Measurements from ENCODE around the gene CABCOCO1.

CABCOCO1 gene

DNA sequence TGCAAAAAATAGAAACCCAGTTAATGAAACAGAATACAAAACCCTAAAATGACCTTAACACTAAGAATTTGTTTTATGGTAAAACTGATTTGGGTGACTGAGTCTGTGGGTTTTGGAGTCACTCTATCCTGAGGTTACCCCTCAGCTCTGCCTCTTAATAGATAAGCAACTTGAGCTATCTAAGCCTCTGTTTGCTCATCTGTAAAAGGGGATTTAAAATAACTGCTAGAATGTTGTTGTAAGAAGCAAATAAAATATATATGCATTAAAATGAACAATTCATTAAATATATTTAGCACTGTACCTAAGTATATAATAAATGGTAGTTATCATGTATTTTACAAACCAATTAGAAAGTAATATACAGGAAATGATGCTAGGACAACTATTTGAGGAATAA is 115.4 kb downstream of the CABCOCO1 start:
- Histone ChIP-seq H3K9me3 (ENCODE audit: insufficient read depth, low read depth, low read length) (no peaks in the 10 kb centered on the region), H3K4me1 (ENCODE audit: insufficient read depth, low read length) (no peaks in the 10 kb centered on the region), H3K36me3 (ENCODE audit: insufficient read depth, low read length) (no peaks in the 10 kb centered on the region), H3K4me3 (ENCODE audit: low read length) (no peak overlapping the region), H3K9ac (ENCODE audit: low read depth, low read length) (no peak overlapping the region), H3K27me3 (ENCODE audit: insufficient read depth, low read length) (no peaks in the 10 kb centered on the region), H3K27ac (ENCODE audit: low read depth, low read length) (no peak overlapping the region)

- Histone ChIP-seq H3K27ac (ENCODE audit: low read depth, low read length) (no peak overlapping the region), H3K36me3 (ENCODE audit: insufficient read depth, low read length) (no peaks in the 10 kb centered on the region), H3K9me3 (ENCODE audit: insufficient read depth, low read depth, low read length) (no peaks in the 10 kb centered on the region), H3K9ac (ENCODE audit: low read depth, low read length) (no peak overlapping the region), H3K4me1 (ENCODE audit: insufficient read depth, low read length) (no peaks in the 10 kb centered on the region), H3K4me3 (ENCODE audit: low read length) (no peak overlapping the region), H3K27me3 (ENCODE audit: insufficient read depth, low read length) (no peaks in the 10 kb centered on the region)
- WGBS, result 91% methylated on average over 6 of the region's 6 CpGs
Observed at GRCh38 chr10:61779276-61779675, 116.5 kb downstream of the CABCOCO1 start.

DNA sequence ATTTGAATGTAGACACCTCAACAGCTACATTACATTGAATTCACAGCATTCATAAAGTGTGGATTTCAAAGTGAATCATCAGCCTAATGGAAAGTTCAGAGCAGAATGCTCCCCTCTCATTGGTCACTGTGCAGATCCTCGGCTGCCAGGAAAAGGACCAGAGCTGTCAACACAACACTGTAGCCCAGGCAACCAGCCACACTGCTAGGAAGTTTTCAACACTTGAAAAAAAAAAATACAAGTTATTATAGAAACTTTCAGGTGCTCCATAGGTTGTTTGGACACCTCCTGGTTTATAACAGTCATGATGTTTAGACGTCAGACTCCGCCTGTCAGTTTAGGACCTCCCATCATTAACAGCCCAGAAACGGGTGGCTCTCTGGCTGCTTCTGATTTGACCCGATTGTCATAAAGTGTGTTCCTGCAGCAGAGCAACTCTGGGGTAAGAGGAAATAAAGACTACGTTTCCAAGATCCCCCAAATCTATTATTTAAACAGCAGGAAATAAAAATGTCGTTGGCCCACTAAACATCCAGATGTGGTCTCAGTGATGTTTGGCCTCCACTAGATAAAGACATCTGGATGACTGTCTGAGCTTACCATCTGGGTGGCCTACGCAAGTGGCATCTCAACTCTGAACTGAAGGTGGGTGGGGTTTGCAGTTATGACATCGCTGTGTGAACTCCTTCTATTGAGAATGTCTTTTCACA is 117.4 kb downstream of the CABCOCO1 start:
- Histone ChIP-seq H3K4me3 (ENCODE audit: low read length) (no peak overlapping the region), H3K4me1 (ENCODE audit: insufficient read depth, low read length) (no peaks in the 10 kb centered on the region), H3K27me3 (ENCODE audit: insufficient read depth, low read length) (no peaks in the 10 kb centered on the region), H3K36me3 (ENCODE audit: insufficient read depth, low read length) (no peaks in the 10 kb centered on the region), H3K9ac (ENCODE audit: low read depth, low read length) (no peak overlapping the region), H3K9me3 (ENCODE audit: insufficient read depth, low read depth, low read length) (no peaks in the 10 kb centered on the region), H3K27ac (ENCODE audit: low read depth, low read length) (no peak overlapping the region)
- 93% methylated on average over 9 of the region's 9 CpGs for WGBS

GRCh38 chr10:61780732-61781131 is 118.0 kb downstream of the CABCOCO1 start:
- Histone ChIP-seq H3K36me3 (ENCODE audit: insufficient read depth, low read length) (no peaks in the 10 kb centered on the region), H3K9ac (ENCODE audit: low read depth, low read length) (no peak overlapping the region), H3K27me3 (ENCODE audit: insufficient read depth, low read length) (no peaks in the 10 kb centered on the region), H3K9me3 (ENCODE audit: insufficient read depth, low read depth, low read length) (no peaks in the 10 kb centered on the region), H3K27ac (ENCODE audit: low read depth, low read length) (no peak overlapping the region), H3K4me3 (ENCODE audit: low read length) (no peak overlapping the region), H3K4me1 (ENCODE audit: insufficient read depth, low read length) (no peaks in the 10 kb centered on the region)

- Histone ChIP-seq H3K9me3 (ENCODE audit: insufficient read depth, low read depth, low read length) (no peaks in the 10 kb centered on the region), H3K4me1 (ENCODE audit: insufficient read depth, low read length) (no peaks in the 10 kb centered on the region), H3K4me3 (ENCODE audit: low read length) (no peak overlapping the region), H3K27ac (ENCODE audit: low read depth, low read length) (no peak overlapping the region), H3K9ac (ENCODE audit: low read depth, low read length) (no peak overlapping the region), H3K27me3 (ENCODE audit: insufficient read depth, low read length) (no peaks in the 10 kb centered on the region), H3K36me3 (ENCODE audit: insufficient read depth, low read length) (no peaks in the 10 kb centered on the region)
Observed at GRCh38 chr10:61781969-61782403, 119.3 kb downstream of the CABCOCO1 start.

GRCh38 chr10:61784354-61785133 is 121.8 kb downstream of the CABCOCO1 start:
- no peaks in the 10 kb centered on the region for H3K36me3 ChIP-seq (ENCODE audit: insufficient read depth, low read length)
- 88% methylated on average over 9 of the region's 9 CpGs for WGBS
- H3K27me3 ChIP-seq (ENCODE audit: insufficient read depth, low read length), result no peaks in the 10 kb centered on the region
- H3K27ac ChIP-seq (ENCODE audit: low read depth, low read length), result no peak overlapping the region
- H3K4me3 ChIP-seq (ENCODE audit: low read length), result no peak overlapping the region
- no peaks in the 10 kb centered on the region for H3K9me3 ChIP-seq (ENCODE audit: insufficient read depth, low read depth, low read length)
- H3K9ac ChIP-seq (ENCODE audit: low read depth, low read length), result no peak overlapping the region
- H3K4me1 ChIP-seq (ENCODE audit: insufficient read depth, low read length), result no peaks in the 10 kb centered on the region

DNA sequence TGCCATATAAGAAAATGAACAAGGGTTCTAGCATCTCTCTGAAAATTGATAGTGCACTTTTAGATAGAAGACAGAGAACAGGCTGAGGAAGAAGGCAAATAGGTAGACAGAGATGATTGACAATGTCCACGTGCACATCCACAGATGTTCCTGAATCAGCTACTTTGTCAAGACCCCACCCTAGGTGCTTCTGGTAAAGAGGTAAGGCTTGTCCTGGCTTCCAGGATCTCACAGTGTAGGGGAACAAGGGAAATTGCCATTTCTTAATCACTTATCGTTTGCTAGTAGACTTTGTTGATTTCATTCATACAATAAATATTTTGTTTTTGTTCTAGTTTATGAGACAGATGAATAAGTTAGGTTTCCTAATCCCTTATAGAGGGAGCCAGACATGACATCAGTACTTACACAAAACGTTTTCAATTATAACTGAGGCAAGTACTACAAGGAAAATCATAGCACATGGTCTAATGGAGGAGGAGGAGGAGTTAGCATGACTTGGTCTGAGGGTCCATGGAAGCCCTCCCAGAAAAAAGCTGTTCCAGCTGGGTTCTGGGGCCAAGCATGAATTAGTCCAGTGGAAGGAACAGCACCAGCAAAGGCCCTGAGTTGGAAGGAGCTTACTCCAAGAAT is 122.9 kb downstream of the CABCOCO1 start:
- Histone ChIP-seq H3K9me3 (ENCODE audit: insufficient read depth, low read depth, low read length) (no peaks in the 10 kb centered on the region), H3K4me3 (ENCODE audit: low read length) (no peak overlapping the region), H3K36me3 (ENCODE audit: insufficient read depth, low read length) (no peaks in the 10 kb centered on the region), H3K4me1 (ENCODE audit: insufficient read depth, low read length) (no peaks in the 10 kb centered on the region), H3K27ac (ENCODE audit: low read depth, low read length) (no peak overlapping the region), H3K27me3 (ENCODE audit: insufficient read depth, low read length) (no peaks in the 10 kb centered on the region), H3K9ac (ENCODE audit: low read depth, low read length) (no peak overlapping the region)
- WGBS, result 95% methylated on average over 1 of the region's 3 CpGs

- no peak overlapping the region for H3K27ac ChIP-seq (ENCODE audit: low read depth, low read length)
- H3K27me3 ChIP-seq (ENCODE audit: insufficient read depth, low read length), result no peaks in the 10 kb centered on the region
- WGBS, result 83% methylated on average over 4 of the region's 4 CpGs
- H3K36me3 ChIP-seq (ENCODE audit: insufficient read depth, low read length), result no peaks in the 10 kb centered on the region
- H3K4me3 ChIP-seq (ENCODE audit: low read length), result no peak overlapping the region
- H3K9me3 ChIP-seq (ENCODE audit: insufficient read depth, low read depth, low read length), result no peaks in the 10 kb centered on the region
- H3K9ac ChIP-seq (ENCODE audit: low read depth, low read length), result no peak overlapping the region
- H3K4me1 ChIP-seq (ENCODE audit: insufficient read depth, low read length), result no peaks in the 10 kb centered on the region
Observed at GRCh38 chr10:61786728-61787127, 124.0 kb downstream of the CABCOCO1 start.

DNA sequence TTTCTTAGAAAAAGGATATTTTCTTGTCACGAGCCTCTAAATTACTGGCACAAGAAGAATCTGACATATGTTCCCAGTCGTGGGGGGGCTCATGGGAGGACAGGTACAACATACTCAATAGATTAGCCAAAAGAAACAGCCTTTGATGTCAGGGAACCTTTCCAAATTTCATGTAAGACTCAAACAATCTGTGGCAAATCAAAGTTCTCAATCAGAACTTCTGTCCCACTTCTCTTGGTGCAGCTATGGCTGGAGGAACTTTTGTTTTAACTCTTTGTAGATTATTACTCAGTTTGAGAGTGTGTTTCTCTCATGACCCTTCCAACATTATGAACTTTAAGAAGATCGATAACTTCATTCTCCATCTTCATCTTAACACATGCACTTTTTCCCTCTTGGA is 124.4 kb downstream of the CABCOCO1 start:
- Histone ChIP-seq H3K9ac (ENCODE audit: low read depth, low read length) (no peak overlapping the region), H3K27me3 (ENCODE audit: insufficient read depth, low read length) (no peaks in the 10 kb centered on the region), H3K36me3 (ENCODE audit: insufficient read depth, low read length) (no peaks in the 10 kb centered on the region), H3K4me3 (ENCODE audit: low read length) (no peak overlapping the region), H3K9me3 (ENCODE audit: insufficient read depth, low read depth, low read length) (no peaks in the 10 kb centered on the region), H3K4me1 (ENCODE audit: insufficient read depth, low read length) (no peaks in the 10 kb centered on the region), H3K27ac (ENCODE audit: low read depth, low read length) (no peak overlapping the region)
- WGBS, result 95% methylated on average over 2 of the region's 3 CpGs

GRCh38 chr10:61789031-61789430 is 126.3 kb downstream of the CABCOCO1 start:
- H3K36me3 ChIP-seq (ENCODE audit: insufficient read depth, low read length), result no peaks in the 10 kb centered on the region
- H3K27me3 ChIP-seq (ENCODE audit: insufficient read depth, low read length), result no peaks in the 10 kb centered on the region
- H3K9me3 ChIP-seq (ENCODE audit: insufficient read depth, low read depth, low read length), result no peaks in the 10 kb centered on the region
- H3K4me3 ChIP-seq (ENCODE audit: low read length), result no peak overlapping the region
- H3K9ac ChIP-seq (ENCODE audit: low read depth, low read length), result no peak overlapping the region
- 78% methylated on average over 1 of the region's 1 CpG for WGBS
- no peaks in the 10 kb centered on the region for H3K4me1 ChIP-seq (ENCODE audit: insufficient read depth, low read length)
- H3K27ac ChIP-seq (ENCODE audit: low read depth, low read length), result no peak overlapping the region

DNA sequence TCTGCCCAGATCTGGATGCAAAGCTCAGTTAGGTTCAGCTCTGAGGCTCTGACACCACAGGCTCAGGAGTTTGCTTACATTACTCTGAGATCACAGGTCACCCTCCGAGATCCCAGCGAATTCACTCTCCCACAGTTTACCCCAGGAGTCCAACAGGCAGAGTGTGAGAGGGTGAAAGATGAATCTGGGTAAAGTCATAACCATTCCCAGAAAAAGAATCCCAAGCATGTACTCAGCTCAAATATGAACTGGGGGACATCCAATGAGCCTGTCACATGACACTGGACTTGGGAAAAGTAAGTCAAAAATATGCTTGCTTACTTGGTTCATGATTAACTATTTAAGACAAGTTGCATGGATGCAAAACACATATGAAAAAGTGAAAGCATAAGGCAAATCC is 128.5 kb downstream of the CABCOCO1 start:
- Histone ChIP-seq H3K27me3 (ENCODE audit: insufficient read depth, low read length) (no peaks in the 10 kb centered on the region), H3K9me3 (ENCODE audit: insufficient read depth, low read depth, low read length) (no peaks in the 10 kb centered on the region), H3K4me1 (ENCODE audit: insufficient read depth, low read length) (no peaks in the 10 kb centered on the region), H3K4me3 (ENCODE audit: low read length) (no peak overlapping the region), H3K27ac (ENCODE audit: low read depth, low read length) (no peak overlapping the region), H3K9ac (ENCODE audit: low read depth, low read length) (no peak overlapping the region), H3K36me3 (ENCODE audit: insufficient read depth, low read length) (no peaks in the 10 kb centered on the region)
- WGBS, result 100% methylated on average over 2 of the region's 2 CpGs

All from HUES64 (cell line).